NCI-H526 treated with DMSO at 0.1 percent for 48 hours (cell line): Measurements from ENCODE around the gene LMBR1.
"Not testable (repeated sequence)": the region's sequence is repeated elsewhere in the genome, so short reads cannot be mapped to it uniquely, and the experiment has no call there.

Source experiments
- DNase-seq: peaks from one replicate; lab custom pipeline; 2025; lab: John Stamatoyannopoulos, UW

The LMBR1 gene

DNA sequence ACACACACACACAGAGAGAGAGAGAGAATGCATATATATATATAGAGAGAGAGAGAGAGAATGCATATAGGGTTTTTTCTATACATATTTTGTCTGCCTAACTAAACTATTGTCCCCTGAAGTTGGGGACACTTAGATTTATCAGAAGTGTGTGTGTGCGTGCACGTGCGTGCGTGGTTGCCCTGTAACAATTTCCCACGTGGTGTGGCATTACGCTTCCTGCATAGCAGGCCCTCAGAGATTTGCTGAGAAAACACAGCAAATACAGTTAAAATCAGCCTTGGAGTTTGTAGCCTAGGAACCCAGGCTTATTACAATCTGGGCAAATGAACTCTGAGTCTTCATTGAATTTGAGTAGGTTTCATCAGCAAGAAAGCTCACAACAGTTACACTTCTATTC is 237.7 kb downstream of the LMBR1 start:
- no peak for DNase-seq

DNA sequence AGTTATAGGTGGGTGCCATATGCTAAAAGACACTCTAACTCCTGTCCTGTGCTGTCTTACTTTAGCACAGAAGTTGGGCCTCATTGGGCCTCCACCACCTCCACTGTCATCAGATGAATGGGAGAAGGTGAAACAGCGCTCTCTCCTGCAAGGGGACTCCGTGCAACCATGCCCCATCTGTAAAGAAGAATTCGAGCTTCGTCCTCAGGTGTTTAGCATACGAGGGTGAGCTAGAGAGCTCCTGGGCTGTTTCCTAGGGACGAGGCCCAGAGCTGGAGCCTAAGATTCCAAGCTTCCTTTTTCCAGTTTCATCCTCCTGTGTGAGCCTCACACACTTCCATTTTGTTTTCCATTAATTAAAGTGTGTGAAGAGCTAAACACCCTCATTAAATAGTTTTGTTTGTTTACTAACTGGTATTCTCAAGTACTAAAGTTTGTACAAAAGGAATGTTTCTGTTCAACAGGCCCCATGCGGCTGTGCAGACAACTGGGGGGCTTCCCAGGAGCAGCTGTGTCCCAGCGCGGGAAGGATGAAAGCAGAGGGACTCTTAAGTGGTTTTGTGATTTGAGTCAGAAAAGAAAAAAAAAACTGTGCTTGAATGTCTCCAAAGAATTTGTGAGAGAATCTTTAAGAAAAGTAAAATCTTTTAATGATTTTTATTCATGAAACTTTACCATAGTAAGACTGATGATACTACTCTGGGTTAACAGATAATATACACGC is 238.3 kb downstream of the LMBR1 start:
- DNase-seq = no peak

DNA sequence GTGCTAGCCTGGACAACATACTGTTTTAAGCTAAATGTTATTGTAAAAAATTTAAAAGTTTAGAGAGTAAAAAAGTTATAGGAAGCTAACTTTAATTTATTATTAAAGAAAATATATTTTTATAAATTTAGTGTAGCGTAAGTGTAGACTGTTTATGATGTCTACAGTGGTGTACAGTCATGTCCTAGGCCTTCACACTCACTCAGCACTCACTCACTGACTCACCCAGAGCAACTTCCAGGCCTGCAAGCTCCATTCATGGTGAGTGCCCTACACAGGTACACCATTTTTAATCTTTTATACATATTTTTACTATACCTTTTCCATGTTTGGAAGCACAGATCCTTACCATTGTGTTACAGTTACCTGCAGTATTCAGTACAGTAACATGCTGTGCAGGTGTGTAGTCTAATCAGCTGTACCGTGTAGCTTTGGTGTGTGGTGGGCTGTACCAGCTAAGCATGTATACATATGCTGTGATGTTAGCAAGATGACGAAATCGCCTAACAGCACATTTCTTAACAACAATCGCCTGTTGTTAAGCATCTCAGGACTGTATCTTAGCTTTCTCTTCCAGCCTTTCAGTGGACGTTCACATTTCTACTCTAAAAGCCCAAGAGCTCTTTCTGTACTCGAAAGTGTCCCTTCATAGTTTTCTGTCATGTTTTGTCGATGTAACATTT is 240.0 kb downstream of the LMBR1 start:
- DNase-seq = no peak

DNA sequence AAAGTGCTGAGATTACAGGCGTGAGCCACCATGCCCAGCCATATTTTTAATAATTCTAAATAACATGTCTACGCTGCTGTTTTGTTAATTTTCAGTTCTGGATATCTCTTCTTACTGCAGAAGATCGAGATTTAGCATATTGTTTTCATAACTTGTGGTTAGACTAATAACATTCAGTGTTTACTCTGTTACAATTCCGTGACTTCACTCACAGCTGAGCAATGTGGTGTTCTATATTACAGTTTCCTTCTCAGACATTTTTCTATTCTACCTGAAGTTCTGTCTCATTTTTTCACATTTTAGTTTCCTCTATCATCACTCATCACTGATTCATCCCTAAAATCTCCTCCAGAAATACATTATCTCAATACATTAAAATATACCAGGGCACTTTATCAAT is 241.5 kb downstream of the LMBR1 start:
- DNase-seq = no peak

DNA sequence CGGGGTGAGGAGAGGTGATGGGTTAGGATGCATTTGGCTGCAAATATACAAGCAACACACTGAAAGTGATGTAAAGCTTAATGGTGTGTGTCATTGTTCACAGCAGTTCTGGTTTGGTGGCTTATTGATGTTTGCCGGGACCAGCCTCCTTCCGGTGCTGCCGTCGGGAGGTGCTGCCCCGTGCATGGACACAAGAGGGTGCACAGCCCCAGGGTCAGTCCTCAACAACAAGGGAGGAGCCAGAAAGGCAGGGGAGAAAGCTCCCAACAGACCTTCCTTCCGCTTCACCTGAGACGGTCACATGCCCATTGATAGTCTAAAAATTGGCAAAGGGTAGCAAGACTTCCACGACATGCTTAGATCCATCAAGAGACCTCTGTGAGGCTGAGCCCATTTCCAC is 242.9 kb downstream of the LMBR1 start:
- no peak for DNase-seq

DNA sequence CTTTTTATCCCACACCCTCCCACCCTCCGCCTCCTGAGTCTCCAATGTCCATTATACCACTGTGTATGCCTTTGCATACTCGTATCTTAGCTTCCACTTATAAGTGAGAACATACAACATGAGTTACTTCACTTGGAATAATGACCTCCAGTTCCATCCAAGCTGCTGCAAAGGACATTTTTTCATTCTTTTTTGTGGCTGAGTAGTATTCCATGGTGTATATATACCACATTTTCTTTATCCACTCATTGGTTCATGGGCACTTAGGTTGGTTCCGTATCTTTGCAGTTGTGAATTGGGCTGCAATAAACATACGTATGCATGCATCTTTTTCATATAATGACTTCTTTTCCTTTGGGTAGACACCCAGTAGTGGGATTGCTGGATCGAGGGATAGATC is 245.7 kb downstream of the LMBR1 start:
- DNase-seq = not testable (repeated sequence)

DNA sequence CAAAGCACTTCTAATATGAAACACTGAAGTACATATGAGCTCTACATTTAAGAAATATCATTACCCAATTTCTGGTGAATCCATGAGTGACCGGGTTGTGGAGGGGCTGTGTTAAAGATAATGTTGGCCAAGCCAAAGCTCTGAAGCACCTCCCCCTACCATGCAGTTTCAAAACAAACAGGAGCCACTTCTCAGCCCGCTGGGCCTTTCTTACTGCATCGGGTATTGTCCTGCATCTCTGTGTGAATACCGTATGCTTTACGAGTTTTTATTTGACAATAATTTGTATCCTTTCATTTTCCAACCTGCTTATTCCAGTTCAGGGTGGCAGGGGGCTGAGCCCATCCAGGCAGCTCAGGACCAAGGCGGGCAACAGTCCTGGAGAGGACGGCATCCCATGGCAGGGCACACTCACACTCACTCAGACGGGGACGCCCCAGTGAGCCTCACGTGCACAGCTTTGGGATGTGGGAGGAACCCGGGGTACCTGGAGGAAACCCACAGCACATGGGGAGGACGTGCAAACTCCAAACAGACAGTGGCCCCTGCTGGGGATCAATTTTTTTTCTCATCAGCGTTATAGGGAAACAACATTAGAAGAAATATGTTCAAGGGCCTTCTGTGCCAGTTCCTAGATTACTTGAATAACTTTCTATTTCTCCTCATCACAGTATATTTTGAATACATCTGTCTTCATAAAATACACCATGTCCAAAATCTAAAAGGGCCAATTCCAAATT is 250.5 kb downstream of the LMBR1 start:
- no peak for DNase-seq

DNA sequence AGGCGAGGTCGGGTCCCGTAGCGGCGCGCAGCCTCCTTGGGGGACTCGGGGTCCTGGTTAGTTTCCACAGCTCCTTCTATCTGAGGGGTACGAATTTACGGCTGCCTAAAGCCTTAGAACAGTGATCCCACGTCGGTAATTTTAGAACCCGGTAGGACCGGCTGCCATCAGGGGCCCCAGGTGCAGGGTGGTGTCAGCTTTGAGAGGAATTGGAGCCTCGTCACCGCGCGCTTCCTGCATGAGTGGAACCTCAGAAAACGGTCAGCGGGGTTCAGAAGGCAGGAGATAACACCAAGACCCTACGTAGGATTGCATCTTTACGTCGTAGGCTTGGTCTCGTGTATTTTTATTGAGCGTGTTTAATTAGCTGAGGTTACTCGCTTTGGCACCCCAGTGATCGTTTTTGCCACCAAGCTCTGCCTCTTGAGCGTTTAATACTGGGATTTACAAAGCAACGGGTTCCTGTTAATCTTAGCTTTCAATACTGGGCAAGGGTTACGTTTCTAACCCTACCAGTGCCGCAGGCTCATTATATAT is 252.0 kb downstream of the LMBR1 start:
- DNase-seq = no peak

DNA sequence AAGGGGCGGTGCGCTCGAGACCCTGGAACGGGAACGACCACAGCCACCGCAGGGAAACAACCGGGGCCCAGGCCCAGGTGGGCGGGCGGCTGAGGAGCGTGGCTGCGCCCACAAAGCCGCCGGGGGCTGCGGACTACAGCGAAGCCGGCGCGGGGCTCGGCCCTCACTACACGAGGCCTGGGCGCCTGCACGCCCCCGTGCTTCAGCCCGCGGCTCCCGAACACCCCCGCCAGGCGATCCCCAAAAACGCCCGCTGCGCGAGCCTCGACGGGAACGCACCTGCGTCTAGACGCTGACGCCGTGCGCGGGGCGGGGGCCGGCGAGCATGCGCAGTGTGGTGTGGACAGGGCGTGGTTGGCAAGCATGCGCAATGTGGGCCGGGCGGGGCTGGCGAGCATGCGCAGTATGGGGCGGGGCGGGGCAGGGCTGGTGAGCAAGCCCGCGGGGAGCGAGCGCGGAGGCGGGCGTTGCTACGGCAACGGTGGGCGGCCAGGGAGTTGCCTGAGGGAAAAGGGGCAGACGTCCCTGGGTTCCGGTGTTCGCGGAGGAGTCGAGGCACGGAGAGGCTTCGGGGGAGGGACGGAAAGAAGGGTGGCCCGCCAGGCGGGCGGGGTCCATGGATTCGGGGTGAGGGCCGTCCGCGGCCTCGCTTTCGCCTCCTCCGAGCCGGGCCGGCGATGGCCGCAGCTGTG is 252.6 kb downstream of the LMBR1 start, which contains the start of gene RNF32:
Gene RNF32, plus strand, starts transcription at position 518 of the 692 bp plus-strand sequence. CDS start 3,104 bp downstream, outside the sequence.
- DNase-seq = peak; percentile 84

DNA sequence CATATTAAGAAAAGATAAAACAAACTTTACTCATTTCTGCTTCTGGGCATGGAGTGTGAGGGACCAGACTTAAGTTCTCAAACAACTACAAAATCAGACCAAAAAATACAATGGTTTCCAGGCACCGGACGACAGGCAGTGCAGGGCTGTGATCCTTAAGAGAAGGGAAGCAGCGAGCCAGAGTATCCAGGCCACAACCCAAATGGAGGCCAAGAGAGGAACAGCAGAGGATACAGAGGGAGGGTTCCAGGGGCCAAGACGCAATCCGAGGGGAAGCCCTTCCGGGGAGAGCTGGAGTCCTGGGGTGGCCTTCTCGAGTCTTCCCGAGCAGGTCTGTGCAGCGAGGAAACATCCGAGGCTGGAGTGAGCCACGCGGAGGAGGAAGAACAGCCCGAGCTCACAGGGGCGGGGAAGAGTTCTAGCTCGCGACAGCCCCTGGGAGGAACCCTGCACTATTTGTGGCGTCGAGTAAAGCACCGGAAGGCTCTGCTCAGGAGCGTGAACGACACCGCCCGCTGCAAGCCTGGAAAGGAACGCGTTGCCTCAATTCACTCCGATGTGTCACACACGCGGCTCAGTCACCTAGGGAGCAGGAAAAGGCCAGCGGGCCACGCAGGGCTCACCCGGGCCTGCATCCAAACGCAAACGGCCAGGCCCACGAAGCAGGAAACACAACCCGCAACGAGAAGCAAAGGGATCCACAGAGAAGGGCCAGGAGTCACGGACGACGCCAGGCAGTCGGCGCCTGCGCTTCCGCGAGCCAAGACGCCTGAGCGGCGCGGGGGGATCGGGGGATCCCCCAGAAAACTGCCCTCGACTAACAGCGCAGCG is 253.3 kb downstream of the LMBR1 start:
- DNase-seq = no peak

DNA sequence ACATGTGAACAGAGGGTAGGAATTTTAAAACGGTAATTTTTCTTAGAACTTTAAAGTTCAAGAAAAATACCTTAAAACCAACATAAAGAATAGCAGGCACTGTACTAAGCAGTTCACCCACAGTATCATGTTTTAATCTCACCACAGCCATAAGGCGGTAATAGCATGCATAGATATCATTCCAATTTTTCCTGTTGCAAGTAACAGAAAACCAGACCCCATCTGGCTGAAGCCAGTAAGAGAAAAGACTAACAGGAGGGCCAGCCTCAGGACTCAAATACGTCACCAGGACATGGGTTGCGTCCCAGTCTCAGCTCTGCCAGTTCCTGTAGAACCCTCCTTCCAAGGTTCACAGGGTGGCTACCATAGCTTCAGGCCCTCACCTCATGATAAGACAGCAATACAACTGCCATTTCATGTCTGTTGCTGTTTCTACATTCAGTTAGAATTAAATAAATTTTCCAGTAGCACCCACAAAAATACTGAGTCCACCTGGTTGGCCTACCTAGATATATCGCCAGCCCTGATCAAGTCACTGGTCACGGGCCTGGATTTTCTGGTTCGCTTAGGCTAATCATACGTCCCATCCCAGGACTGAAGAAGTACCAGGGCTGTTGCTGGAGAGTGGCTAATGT is 254.4 kb downstream of the LMBR1 start:
- DNase-seq = no peak

DNA sequence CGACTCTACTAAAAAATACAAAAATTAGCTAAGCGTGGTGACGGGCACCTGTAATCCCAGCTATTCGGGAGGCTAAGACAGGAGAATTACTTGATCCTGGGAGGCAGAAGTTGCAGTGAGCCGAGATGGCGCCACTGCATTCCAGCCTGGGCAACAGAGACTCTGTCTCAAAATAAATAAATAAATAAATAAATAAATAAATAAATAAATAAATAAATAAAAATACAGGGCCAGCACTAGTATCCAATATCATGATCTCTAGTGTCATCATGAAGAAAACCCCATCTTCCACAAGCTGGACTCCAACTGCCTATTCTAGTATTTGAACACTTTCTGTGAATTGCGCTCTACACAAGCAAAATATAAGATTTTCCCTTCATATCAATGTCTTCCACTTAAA is 255.9 kb downstream of the LMBR1 start:
- DNase-seq = not testable (repeated sequence)

DNA sequence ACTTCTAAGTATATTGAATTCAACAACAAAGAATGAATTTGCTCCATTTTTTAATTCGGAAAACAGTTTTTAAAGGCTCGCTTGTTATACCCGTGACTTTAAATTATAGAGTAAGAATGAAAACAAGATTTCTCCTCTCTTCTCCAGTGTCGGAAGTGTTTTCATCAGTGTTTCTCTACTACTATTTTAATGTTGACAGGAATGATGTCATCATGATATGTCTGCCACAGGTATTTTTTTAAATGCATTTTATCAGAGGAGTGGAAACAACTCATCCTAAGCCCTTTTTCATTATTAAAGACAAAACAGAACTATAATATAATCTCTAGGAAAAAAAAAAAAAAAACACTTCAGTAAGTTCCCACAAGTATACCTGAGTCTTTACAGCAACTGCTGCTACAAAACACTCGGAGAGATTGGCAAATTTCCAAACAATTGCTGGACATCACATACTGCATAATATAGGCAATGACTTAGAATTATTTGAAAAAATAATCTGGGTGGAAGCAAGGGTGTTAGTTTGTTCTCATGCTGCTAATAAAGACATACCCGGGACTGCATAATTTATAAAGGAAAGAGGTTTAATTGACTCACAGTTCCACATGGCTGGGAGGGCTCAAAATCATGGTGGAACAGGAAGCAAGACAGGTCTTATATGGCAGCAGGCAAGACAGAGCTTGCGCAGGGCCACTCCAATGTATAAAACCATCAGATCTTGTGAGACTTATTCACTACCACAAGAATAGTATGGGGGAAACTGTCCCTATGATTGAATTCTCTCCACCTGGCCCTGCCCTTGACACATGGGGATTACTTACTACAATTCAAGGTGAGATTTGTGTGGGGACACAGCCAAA is 257.2 kb downstream of the LMBR1 start:
- DNase-seq = no peak

DNA sequence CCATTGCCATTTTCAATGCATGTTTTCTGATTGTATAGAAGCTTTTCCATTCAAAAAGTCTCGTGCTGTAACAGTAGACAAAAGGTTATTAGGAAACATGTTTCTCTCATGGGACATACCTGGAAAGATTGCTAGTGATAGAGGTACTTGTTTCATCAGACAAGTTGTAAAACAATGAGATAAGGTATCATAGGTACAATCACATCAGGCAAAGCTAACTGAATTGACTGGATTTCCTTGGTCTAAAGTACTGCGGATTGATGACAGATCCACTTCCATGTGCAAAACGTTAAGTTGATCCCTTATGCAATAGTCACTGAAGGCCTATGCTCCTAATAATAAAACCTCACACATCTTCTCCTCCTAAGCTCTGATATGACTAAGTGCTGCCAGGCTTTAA is 258.9 kb downstream of the LMBR1 start:
- no peak for DNase-seq

DNA sequence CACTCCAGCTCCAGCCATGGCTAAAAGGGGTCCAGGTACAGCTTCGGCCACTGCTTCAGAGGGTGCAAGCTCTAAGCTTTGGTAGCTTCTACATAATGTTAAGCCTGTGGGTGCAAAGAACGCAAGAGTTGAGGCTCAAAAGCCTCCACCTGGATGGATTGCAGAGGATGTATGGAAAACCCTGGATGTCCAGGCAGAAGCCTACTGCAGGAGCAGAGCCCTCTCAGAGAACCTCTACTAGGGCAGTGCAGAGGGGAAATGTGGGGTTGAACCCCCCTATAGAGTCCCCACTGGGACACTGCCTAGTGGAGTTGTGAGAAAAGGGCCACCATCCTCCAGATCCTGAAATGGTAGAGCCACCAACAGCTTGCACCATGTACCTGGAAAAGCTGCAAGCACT is 263.1 kb downstream of the LMBR1 start:
- DNase-seq = no peak

DNA sequence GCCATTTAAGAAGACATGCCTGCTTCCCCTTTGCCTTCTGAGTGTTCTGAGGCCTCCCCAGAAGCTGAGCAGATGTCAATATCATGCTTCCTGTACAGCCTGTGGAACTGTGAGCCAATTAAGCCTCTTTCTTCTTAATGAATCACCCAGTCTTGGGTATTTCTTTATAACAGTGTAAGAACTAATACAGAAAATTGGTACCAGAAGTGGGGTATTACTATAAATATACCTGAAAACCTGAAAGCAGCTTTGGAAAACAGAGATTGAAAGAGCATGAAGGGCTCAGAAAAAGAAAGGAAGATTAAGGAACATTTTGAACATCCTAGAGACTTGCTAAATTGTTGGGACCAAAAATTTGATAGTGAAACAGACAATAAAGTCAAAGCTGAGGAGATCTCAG is 264.4 kb downstream of the LMBR1 start:
- no peak for DNase-seq
